ENCODE results near the gene MIEN1. TPM values are rescaled to one million over a fixed set of nuclear protein-coding genes. Genes with fewer than 3 reads are reported as not detected.
A peak's percentile ranks its signal among the peaks of the same experiment; 100 is the strongest.

Gene MIEN1
- total and polyA plus RNA-seq, 5 donors from 2014 or later: 44.1 to 158 (median 113) TPM

DNA sequence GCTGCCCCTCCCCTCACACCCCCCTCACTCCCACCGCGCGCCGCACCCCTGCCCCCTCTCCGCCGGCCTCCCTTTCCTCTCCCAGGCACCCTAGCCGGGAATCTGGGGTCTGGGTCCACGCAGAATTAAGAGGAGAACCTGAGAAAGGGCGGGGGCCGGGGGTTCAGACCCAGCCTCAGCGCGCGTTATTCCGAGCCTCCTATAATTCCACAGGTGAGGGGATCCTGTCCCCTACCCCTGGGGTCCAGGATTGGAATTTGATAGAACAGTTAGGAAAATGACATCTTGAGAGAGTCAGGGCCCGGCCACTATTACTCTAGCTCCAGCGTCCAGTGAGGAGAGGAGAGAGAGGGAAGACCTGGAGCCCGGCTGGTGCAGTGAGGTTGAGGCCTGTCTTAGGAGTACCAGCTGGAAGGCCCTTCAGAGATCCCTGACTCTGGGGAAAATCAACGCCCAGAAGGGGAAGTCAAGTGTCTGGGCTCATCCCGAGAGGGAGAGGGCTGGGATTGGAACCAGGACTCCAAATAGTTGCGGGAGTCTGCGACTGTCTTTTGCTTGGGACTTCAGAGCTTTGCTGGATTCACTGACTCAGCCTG lies 24.7 kb upstream of the MIEN1 start:
- Histone ChIP-seq H3K9me3 (ENCODE audit: control insufficient read depth in 2 of 2, low read length in 2 of 2) (no peaks in the 10 kb centered on the region), H3K4me1 (ENCODE audit: control insufficient read depth, insufficient read depth, low read length, poor library complexity, severe bottlenecking) (peaks cover 51% of the 10 kb centered on the region), H3K27me3 (ENCODE audit: control insufficient read depth, insufficient read depth, low read length) (no peaks in the 10 kb centered on the region), H3K27ac (ENCODE audit: insufficient read depth, low read length, poor library complexity, severe bottlenecking) (peak overlapping the region; percentile 97), H3K4me3 (ENCODE audit: low read depth, low read length) (peak overlapping the region; percentile 42), H3K36me3 (ENCODE audit: control insufficient read depth, insufficient read depth, low read length) (no peaks in the 10 kb centered on the region)
- Mint-ChIP-seq H3K4me3 (peak overlapping the region; percentile 74 to 91 (median 88)), H3K9me3 (no peaks in the 10 kb centered on the region), H3K4me1 (peaks cover 5 to 64% (median 43%) of the 10 kb centered on the region in 4 donors), H3K27ac (peak overlapping the region; percentile 93 to 98 (median 96)), H3K27me3 (no peaks in the 10 kb centered on the region), H3K36me3 (peaks cover 3% of the 10 kb centered on the region)
- ATAC-seq (ENCODE audit: low read depth in 2 of 2) (no peak), DNase-seq (no peak)

- ATAC-seq (ENCODE audit: low read depth in 2 of 2) (peak; percentile 84 to 87), DNase-seq (peak; percentile 94 to 99 (median 99))
- Histone ChIP-seq H3K27ac (ENCODE audit: insufficient read depth, low read length, poor library complexity, severe bottlenecking) (peak overlapping the region; percentile 97), H3K27me3 (ENCODE audit: control insufficient read depth, insufficient read depth, low read length) (no peaks in the 10 kb centered on the region), H3K36me3 (ENCODE audit: control insufficient read depth, insufficient read depth, low read length) (no peaks in the 10 kb centered on the region), H3K4me1 (ENCODE audit: control insufficient read depth, insufficient read depth, low read length, poor library complexity, severe bottlenecking) (peaks cover 51% of the 10 kb centered on the region), H3K4me3 (ENCODE audit: low read depth, low read length) (peak overlapping the region; percentile 37), H3K9me3 (ENCODE audit: control insufficient read depth in 2 of 2, low read length in 2 of 2) (no peaks in the 10 kb centered on the region)
- H3K4me3 Mint-ChIP-seq: peak overlapping the region; percentile 58 to 91 (median 80)
- peaks cover 3% of the 10 kb centered on the region for H3K36me3 Mint-ChIP-seq
- no peaks in the 10 kb centered on the region for H3K27me3 Mint-ChIP-seq
- H3K27ac Mint-ChIP-seq: peak overlapping the region; percentile 56 to 96 (median 83)
- H3K4me1 Mint-ChIP-seq: peaks cover 5 to 58% (median 40%) of the 10 kb centered on the region in 4 donors
- H3K9me3 Mint-ChIP-seq: no peaks in the 10 kb centered on the region
These were observed 24.0 kb upstream of the MIEN1 start for GRCh38 chr17:39754161-39754957.

DNA sequence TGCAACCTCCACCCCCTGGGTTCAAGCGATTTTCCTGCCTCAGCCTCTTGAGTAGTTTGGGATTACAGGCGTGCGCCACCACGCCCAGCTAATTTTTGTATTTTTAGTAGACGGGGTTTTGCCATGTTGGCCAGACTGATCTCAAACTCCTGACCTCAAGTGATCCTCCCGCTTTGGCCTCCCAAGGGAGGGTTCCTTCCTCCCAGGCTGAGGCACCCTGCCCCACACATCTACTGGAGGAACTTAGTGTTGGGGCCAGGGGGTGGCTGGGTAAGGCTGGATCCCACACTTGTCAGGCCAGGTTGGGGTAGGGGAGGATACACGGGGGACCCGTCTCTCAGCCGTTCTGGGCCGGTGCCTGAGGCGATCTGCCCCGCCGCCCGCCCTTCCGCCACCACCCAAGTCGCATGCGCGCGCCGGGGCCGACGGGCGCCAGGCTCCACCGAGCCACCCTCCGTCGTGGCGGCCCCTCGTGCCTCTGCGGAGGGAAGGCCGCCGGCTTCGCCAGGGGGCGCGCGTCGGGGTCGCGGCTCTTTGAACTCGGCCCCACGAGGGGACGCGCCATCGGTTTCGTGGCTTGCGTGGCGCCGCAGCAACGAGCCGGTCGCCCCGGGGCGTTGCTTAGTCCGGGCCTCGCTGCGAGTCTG lies 23.3 kb upstream of the MIEN1 start:
- DNase-seq: peak in 1 of 3 donors; percentile 69
- peak; percentile 22 to 25 for ATAC-seq (ENCODE audit: low read depth in 2 of 2)
- Mint-ChIP-seq H3K9me3 (no peaks in the 10 kb centered on the region), H3K36me3 (no peaks in the 10 kb centered on the region), H3K4me3 (peak overlapping the region; percentile 58 to 91 (median 84)), H3K27me3 (peaks cover 2% of the 10 kb centered on the region), H3K27ac (peak overlapping the region; percentile 56 to 93 (median 89)), H3K4me1 (peaks cover 2 to 50% (median 34%) of the 10 kb centered on the region in 4 donors)
- Histone ChIP-seq H3K4me1 (ENCODE audit: control insufficient read depth, insufficient read depth, low read length, poor library complexity, severe bottlenecking) (peaks cover 49% of the 10 kb centered on the region), H3K36me3 (ENCODE audit: control insufficient read depth, insufficient read depth, low read length) (no peaks in the 10 kb centered on the region), H3K27ac (ENCODE audit: insufficient read depth, low read length, poor library complexity, severe bottlenecking) (peak overlapping the region; percentile 97), H3K4me3 (ENCODE audit: low read depth, low read length) (peak overlapping the region; percentile 32), H3K9me3 (ENCODE audit: control insufficient read depth in 2 of 2, low read length in 2 of 2) (no peaks in the 10 kb centered on the region), H3K27me3 (ENCODE audit: control insufficient read depth, insufficient read depth, low read length) (no peaks in the 10 kb centered on the region)

DNA sequence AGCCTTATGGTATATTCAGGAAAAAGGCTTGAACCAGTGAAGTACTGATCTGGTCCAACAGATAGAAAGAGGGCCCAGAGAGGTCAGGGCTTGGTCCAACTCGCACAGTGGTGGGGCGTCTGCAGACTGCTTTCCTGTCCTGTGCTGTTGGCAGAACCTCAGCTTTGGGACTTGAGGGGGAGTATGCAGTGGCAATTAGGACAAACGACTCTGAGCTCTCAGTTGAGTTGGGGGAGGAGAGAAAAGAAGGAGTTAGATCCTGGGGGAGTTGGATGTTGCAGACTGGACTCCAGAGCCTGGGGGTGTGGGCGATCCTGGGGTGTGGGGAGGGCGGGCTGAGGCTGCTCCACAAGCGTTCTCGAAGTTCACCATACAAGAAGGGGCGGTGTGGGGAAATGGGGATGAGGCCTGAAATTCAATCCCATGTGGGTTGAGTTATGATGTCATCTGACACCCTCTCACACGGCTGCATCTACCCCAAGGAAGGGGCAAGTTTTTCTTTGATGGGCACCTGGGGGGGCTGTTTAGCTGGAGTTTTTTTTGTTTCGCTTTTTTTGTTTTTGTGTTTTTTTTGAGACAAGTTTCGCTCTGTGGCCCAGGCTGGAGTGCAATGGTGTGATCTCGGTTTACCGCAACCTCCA lies 22.0 kb upstream of the MIEN1 start:
- peaks cover 0 to 38% (median 24%) of the 10 kb centered on the region in 4 donors for H3K4me1 Mint-ChIP-seq
- no peaks in the 10 kb centered on the region for H3K9me3 Mint-ChIP-seq
- H3K36me3 Mint-ChIP-seq: no peaks in the 10 kb centered on the region
- H3K4me3 Mint-ChIP-seq: peak overlapping the region; percentile 73 to 91 (median 84)
- H3K27ac Mint-ChIP-seq: peak overlapping the region; percentile 83 to 90 (median 89)
- H3K27ac ChIP-seq (ENCODE audit: insufficient read depth, low read length, poor library complexity, severe bottlenecking): no peak overlapping the region
- peaks cover 4% of the 10 kb centered on the region for H3K27me3 Mint-ChIP-seq
- H3K4me1 ChIP-seq (ENCODE audit: control insufficient read depth, insufficient read depth, low read length, poor library complexity, severe bottlenecking): peaks cover 37% of the 10 kb centered on the region
- H3K27me3 ChIP-seq (ENCODE audit: control insufficient read depth, insufficient read depth, low read length): no peaks in the 10 kb centered on the region
- no peak overlapping the region for H3K4me3 ChIP-seq (ENCODE audit: low read depth, low read length)
- no peak for ATAC-seq (ENCODE audit: low read depth in 2 of 2)
- no peaks in the 10 kb centered on the region for H3K36me3 ChIP-seq (ENCODE audit: control insufficient read depth, insufficient read depth, low read length)
- no peak for DNase-seq
- no peaks in the 10 kb centered on the region for H3K9me3 ChIP-seq (ENCODE audit: control insufficient read depth in 2 of 2, low read length in 2 of 2)

DNA sequence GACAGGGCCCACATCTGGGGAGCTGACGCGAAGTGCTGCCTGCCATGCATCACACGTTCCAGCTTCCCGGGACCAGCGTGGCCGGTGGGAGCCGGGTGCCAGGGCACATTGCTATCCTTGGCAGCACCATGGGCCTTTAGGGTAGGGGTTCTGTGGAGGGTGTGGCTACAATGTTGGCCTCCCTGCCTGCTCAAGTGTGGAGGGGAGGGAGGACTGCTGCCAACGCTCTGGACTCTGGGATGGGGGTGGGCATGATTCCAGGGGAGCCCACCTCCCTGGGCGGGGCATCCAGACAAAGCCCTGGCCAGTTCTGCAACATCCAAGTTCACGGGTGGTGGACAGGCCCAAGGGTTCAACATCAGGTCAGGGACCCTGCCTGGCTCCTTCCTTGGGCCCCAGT lies 21.3 kb upstream of the MIEN1 start:
- Mint-ChIP-seq H3K4me1 (peaks cover 0 to 30% (median 21%) of the 10 kb centered on the region in 4 donors), H3K27ac (no peak overlapping the region), H3K36me3 (no peaks in the 10 kb centered on the region), H3K9me3 (no peaks in the 10 kb centered on the region), H3K4me3 (peak overlapping the region; percentile 13 to 80 (median 54)), H3K27me3 (peaks cover 4% of the 10 kb centered on the region)
- Histone ChIP-seq H3K36me3 (ENCODE audit: control insufficient read depth, insufficient read depth, low read length) (no peaks in the 10 kb centered on the region), H3K9me3 (ENCODE audit: control insufficient read depth in 2 of 2, low read length in 2 of 2) (no peaks in the 10 kb centered on the region), H3K27me3 (ENCODE audit: control insufficient read depth, insufficient read depth, low read length) (no peaks in the 10 kb centered on the region), H3K27ac (ENCODE audit: insufficient read depth, low read length, poor library complexity, severe bottlenecking) (no peak overlapping the region), H3K4me3 (ENCODE audit: low read depth, low read length) (no peak overlapping the region), H3K4me1 (ENCODE audit: control insufficient read depth, insufficient read depth, low read length, poor library complexity, severe bottlenecking) (peaks cover 29% of the 10 kb centered on the region)
- ATAC-seq (ENCODE audit: low read depth in 2 of 2) (no peak), DNase-seq (no peak)

DNA sequence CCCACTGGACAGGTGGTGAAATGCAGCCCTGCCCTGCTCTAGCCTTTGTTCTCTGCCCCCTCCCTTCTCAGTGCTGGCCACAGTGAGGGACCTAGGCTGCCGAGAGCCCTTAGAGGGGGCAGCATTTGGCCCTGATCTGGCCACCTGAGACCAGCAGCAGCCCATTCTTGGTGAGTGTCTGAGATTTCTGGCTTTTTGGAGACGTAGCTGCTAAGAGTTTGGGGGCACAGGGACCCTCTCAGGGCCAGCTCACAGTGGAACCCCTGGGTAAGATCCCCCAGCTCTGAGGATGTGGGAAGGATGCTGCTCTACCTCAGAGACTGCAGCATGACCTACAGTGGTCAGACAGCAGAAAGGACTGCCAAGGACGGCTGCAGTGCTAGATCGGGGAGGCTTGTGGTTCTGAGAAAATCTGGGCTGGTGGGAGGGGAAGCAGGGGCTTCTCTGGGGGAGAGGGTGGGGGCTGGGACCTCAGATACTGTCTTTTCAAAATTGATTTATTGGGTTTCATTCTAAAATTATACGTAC lies 20.7 kb upstream of the MIEN1 start:
- H3K27me3 ChIP-seq (ENCODE audit: control insufficient read depth, insufficient read depth, low read length): no peaks in the 10 kb centered on the region
- H3K4me3 ChIP-seq (ENCODE audit: low read depth, low read length): no peak overlapping the region
- Mint-ChIP-seq H3K36me3 (no peaks in the 10 kb centered on the region), H3K27me3 (peaks cover 4% of the 10 kb centered on the region), H3K4me3 (peak overlapping the region; percentile 5 to 75 (median 40)), H3K27ac (no peak overlapping the region), H3K9me3 (no peaks in the 10 kb centered on the region), H3K4me1 (peaks cover 0 to 25% (median 16%) of the 10 kb centered on the region in 4 donors)
- ATAC-seq (ENCODE audit: low read depth in 2 of 2) (no peak), DNase-seq (no peak)
- peaks cover 24% of the 10 kb centered on the region for H3K4me1 ChIP-seq (ENCODE audit: control insufficient read depth, insufficient read depth, low read length, poor library complexity, severe bottlenecking)
- no peak overlapping the region for H3K27ac ChIP-seq (ENCODE audit: insufficient read depth, low read length, poor library complexity, severe bottlenecking)
- no peaks in the 10 kb centered on the region for H3K9me3 ChIP-seq (ENCODE audit: control insufficient read depth in 2 of 2, low read length in 2 of 2)
- no peaks in the 10 kb centered on the region for H3K36me3 ChIP-seq (ENCODE audit: control insufficient read depth, insufficient read depth, low read length)

Data from CD4-positive, CD25-positive, alpha-beta regulatory T cell (primary cell).